Measurements from ENCODE around the gene ALDH3B1. TPM values are rescaled to one million over a fixed set of nuclear protein-coding genes. Genes with fewer than 3 reads are reported as not detected.

Gene ALDH3B1
- polyA plus RNA-seq, 1 donor from 2014 or later = not detected

GRCh38 chr11:68044145-68044813 lies 34.2 kb downstream of the ALDH3B1 start:
- no peaks in the 10 kb centered on the region for H3K9me2 ChIP-seq (ENCODE audit: insufficient read depth, low read length)
- H3K79me2 ChIP-seq (replicated peaks; ENCODE audit: insufficient read depth, low read length) = no peaks in the 10 kb centered on the region
- no peak overlapping the region for H3K4me2 ChIP-seq (ENCODE audit: low read length)
- no peaks in the 10 kb centered on the region for H3K9me3 ChIP-seq (ENCODE audit: low read length)
- no peaks in the 10 kb centered on the region for H3F3A ChIP-seq (ENCODE audit: insufficient read depth, low read length, poor library complexity, severe bottlenecking)
- no peak overlapping the region for H3K9ac ChIP-seq (ENCODE audit: low read length)
- H4K20me1 ChIP-seq (ENCODE audit: insufficient read depth) = no peaks in the 10 kb centered on the region
- H3K27me3 ChIP-seq (ENCODE audit: insufficient read depth, low read depth, low read length) = no peaks in the 10 kb centered on the region
- TF ChIP-seq REST (IDR thresholded peaks at IDR 0.05; ENCODE audit: borderline replicate concordance) = no peak
- TF ChIP-seq CTCF (IDR thresholded peaks at IDR 0.05; ENCODE audit: poor library complexity, severe bottlenecking) = no peak
- TF ChIP-seq EP300 (conservative IDR thresholded peaks at IDR 0.05; ENCODE audit: poor library complexity, severe bottlenecking) = no peak
- H3K4me3 ChIP-seq (ENCODE audit: low read length) = no peak overlapping the region
- no peak overlapping the region for H3K27ac ChIP-seq (ENCODE audit: low read length)
- H3K36me3 ChIP-seq (ENCODE audit: insufficient read depth, low read length) = no peaks in the 10 kb centered on the region
- no peak overlapping the region for H2AFZ ChIP-seq (ENCODE audit: low read depth, low read length)

GRCh38 chr11:68044898-68045351 lies 34.8 kb downstream of the ALDH3B1 start:
- no peak overlapping the region for H3K27ac ChIP-seq (ENCODE audit: low read length)
- H3K9ac ChIP-seq (ENCODE audit: low read length) = no peak overlapping the region
- H3K79me2 ChIP-seq (replicated peaks; ENCODE audit: insufficient read depth, low read length) = no peaks in the 10 kb centered on the region
- no peaks in the 10 kb centered on the region for H3K9me2 ChIP-seq (ENCODE audit: insufficient read depth, low read length)
- no peaks in the 10 kb centered on the region for H3K9me3 ChIP-seq (ENCODE audit: low read length)
- no peak overlapping the region for H3K4me2 ChIP-seq (ENCODE audit: low read length)
- H3F3A ChIP-seq (ENCODE audit: insufficient read depth, low read length, poor library complexity, severe bottlenecking) = no peaks in the 10 kb centered on the region
- no peaks in the 10 kb centered on the region for H4K20me1 ChIP-seq (ENCODE audit: insufficient read depth)
- no peaks in the 10 kb centered on the region for H3K27me3 ChIP-seq (ENCODE audit: insufficient read depth, low read depth, low read length)
- no peak for TF ChIP-seq EZH2 (IDR thresholded peaks at IDR 0.05; ENCODE audit: borderline replicate concordance, insufficient read depth, low read length, poor library complexity, severe bottlenecking)
- TF ChIP-seq TAF1 (IDR thresholded peaks at IDR 0.05; ENCODE audit: low read depth) = no peak
- no peak for TF ChIP-seq RAD21 (conservative IDR thresholded peaks at IDR 0.05)
- no peak for TF ChIP-seq REST (IDR thresholded peaks at IDR 0.05; ENCODE audit: borderline replicate concordance)
- TF ChIP-seq SMC3 (conservative IDR thresholded peaks at IDR 0.05; ENCODE audit: poor library complexity) = no peak
- no peak for TF ChIP-seq EP300 (conservative IDR thresholded peaks at IDR 0.05; ENCODE audit: poor library complexity, severe bottlenecking)
- no peak for TF ChIP-seq POLR2AphosphoS5 (IDR thresholded peaks at IDR 0.05)
- no peak for TF ChIP-seq MXI1 (conservative IDR thresholded peaks at IDR 0.05; ENCODE audit: poor library complexity, severe bottlenecking)
- TF ChIP-seq CTCF (IDR thresholded peaks at IDR 0.05; ENCODE audit: poor library complexity, severe bottlenecking) = no peak
- H3K36me3 ChIP-seq (ENCODE audit: insufficient read depth, low read length) = no peaks in the 10 kb centered on the region
- no peak overlapping the region for H2AFZ ChIP-seq (ENCODE audit: low read depth, low read length)
- H3K4me3 ChIP-seq (ENCODE audit: low read length) = no peak overlapping the region
